ENCODE results near the gene NBAS. TPM values are rescaled to one million over a fixed set of nuclear protein-coding genes. Genes with fewer than 3 reads are reported as not detected.

NBAS gene
- total and polyA plus RNA-seq, 2 of the 4 experiments (the other 2 are of a cell fraction) = 22.3 to 105 TPM

DNA sequence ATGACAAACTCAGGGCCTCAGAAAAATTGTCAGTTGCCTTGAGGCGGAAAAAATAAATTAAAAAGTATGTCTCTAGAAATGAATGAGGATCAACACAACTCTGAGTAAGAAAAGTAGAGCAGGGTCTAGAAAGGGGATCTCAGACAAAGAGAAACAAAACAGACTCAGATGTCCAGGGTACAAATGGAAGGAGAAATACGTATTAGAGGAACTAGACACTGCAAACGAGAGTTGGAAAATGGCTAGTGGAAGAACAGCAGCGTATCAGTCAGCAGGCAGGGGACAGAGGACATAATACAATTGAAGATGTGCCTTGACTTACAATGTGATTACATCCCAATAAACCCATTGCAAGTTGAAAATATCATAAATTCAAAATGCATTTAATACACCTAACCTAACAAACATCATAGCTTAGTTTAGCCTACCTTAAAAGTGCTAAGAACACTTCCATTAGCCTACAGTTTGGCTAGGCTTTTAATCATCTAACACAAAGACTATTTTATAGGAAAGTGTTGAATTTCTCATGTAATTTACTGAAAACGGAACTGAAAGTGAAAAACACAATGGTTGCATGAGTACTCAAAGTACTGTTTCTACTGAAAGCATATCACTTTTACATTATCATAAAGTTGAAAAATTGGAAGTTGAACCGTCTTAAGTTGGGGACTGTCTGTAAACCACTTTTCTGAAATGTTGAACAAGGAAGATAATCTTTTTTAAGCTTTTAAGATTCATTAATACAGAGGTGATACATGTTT, 182.8 kb downstream of the NBAS start:
- no peaks in the 10 kb centered on the region for H3K27me3 ChIP-seq (ENCODE audit: control insufficient read depth, insufficient read depth, low read length)
- no peak overlapping the region for H2BK120ac ChIP-seq (ENCODE audit: low read depth, low read length)
- DNase-seq (no peak), ATAC-seq (ENCODE audit: low read depth) (no peak)
- BruUV-seq (replicated peaks) = no TSS peak
- no peak overlapping the region for H2BK5ac ChIP-seq (ENCODE audit: low read depth, low read length, poor library complexity, severe bottlenecking)
- no peaks in the 10 kb centered on the region for H3K4me1 ChIP-seq (ENCODE audit: control insufficient read depth, insufficient read depth, low read length)
- no peaks in the 10 kb centered on the region; a peak in 2 of 4 replicates for H3K79me1 ChIP-seq (ENCODE audit: low read depth in 1 of 2, low read length in 2 of 2)
- CTCF ChIA-PET = no interaction called here
- POLR2A ChIA-PET (ENCODE audit: unreplicated experiment) = no interaction called here
- no peaks in the 10 kb centered on the region for H3K9me1 ChIP-seq (ENCODE audit: insufficient read depth, low read length)
- no peak overlapping the region for H3K23ac ChIP-seq (ENCODE audit: low read depth, low read length)
- H3K36me3 ChIP-seq (ENCODE audit: control insufficient read depth, insufficient read depth, low read length) = peaks cover 11% of the 10 kb centered on the region
- TF ChIP-seq MAZ (IDR thresholded peaks at IDR 0.05; ENCODE audit: borderline replicate concordance, low read depth, low read length) = no peak
- no peak for TF ChIP-seq FOS (IDR thresholded peaks at IDR 0.05; ENCODE audit: low read depth, low read length)
- TF ChIP-seq POLR2A (IDR thresholded peaks at IDR 0.05; ENCODE audit: low read depth, low read length) = no peak
- TF ChIP-seq RFX5 (IDR thresholded peaks at IDR 0.05; ENCODE audit: low read depth, low read length) = no peak
- TF ChIP-seq, protein P1, sequence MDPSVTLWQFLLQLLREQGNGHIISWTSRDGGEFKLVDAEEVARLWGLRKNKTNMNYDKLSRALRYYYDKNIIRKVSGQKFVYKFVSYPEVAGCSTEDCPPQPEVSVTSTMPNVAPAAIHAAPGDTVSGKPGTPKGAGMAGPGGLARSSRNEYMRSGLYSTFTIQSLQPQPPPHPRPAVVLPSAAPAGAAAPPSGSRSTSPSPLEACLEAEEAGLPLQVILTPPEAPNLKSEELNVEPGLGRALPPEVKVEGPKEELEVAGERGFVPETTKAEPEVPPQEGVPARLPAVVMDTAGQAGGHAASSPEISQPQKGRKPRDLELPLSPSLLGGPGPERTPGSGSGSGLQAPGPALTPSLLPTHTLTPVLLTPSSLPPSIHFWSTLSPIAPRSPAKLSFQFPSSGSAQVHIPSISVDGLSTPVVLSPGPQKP (IDR thresholded peaks at IDR 0.05; ENCODE audit: borderline replicate concordance, low read depth, low read length) = no peak
- TF ChIP-seq, protein P2, sequence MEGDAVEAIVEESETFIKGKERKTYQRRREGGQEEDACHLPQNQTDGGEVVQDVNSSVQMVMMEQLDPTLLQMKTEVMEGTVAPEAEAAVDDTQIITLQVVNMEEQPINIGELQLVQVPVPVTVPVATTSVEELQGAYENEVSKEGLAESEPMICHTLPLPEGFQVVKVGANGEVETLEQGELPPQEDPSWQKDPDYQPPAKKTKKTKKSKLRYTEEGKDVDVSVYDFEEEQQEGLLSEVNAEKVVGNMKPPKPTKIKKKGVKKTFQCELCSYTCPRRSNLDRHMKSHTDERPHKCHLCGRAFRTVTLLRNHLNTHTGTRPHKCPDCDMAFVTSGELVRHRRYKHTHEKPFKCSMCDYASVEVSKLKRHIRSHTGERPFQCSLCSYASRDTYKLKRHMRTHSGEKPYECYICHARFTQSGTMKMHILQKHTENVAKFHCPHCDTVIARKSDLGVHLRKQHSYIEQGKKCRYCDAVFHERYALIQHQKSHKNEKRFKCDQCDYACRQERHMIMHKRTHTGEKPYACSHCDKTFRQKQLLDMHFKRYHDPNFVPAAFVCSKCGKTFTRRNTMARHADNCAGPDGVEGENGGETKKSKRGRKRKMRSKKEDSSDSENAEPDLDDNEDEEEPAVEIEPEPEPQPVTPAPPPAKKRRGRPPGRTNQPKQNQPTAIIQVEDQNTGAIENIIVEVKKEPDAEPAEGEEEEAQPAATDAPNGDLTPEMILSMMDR (conservative IDR thresholded peaks at IDR 0.05; ENCODE audit: low read depth, low read length) = no peak
- no peak for TF ChIP-seq SMC3 (IDR thresholded peaks at IDR 0.05; ENCODE audit: low read depth, low read length)
- TF ChIP-seq BHLHE40 (IDR thresholded peaks at IDR 0.05; ENCODE audit: low read depth, low read length) = no peak
- TF ChIP-seq NFE2L2 (IDR thresholded peaks at IDR 0.05; ENCODE audit: low read depth, low read length) = no peak
- no peak for TF ChIP-seq MXI1 (IDR thresholded peaks at IDR 0.05; ENCODE audit: borderline replicate concordance, low read depth, low read length)
- no peak for TF ChIP-seq MAFK (IDR thresholded peaks at IDR 0.05; ENCODE audit: low read depth, low read length)
- no peak for TF ChIP-seq RCOR1 (IDR thresholded peaks at IDR 0.05; ENCODE audit: insufficient replicate concordance, low read length)
- no peak for TF ChIP-seq CEBPB (IDR thresholded peaks at IDR 0.05; ENCODE audit: low read depth, low read length)
- no peak for TF ChIP-seq RAD21 (IDR thresholded peaks at IDR 0.05; ENCODE audit: low read length)
- no peak for TF ChIP-seq CHD1 (IDR thresholded peaks at IDR 0.05; ENCODE audit: low read depth, low read length)
- TF ChIP-seq USF2 (IDR thresholded peaks at IDR 0.05; ENCODE audit: low read depth, low read length) = no peak
- H2BK20ac ChIP-seq (ENCODE audit: low read depth, low read length) = no peak overlapping the region
- H4K91ac ChIP-seq (ENCODE audit: insufficient read depth, low read depth, low read length) = no peak overlapping the region
- no peak overlapping the region for H3K18ac ChIP-seq (ENCODE audit: low read depth, low read length)
- H2AK5ac ChIP-seq (ENCODE audit: low read depth, low read length) = no peak overlapping the region
- no peak overlapping the region for H3K4me3 ChIP-seq (ENCODE audit: insufficient read depth, low read depth, low read length)
- no peak overlapping the region for H3K4ac ChIP-seq (ENCODE audit: low read depth, low read length)
- H3K9me3 ChIP-seq (ENCODE audit: control insufficient read depth, insufficient read depth, low read length) = no peaks in the 10 kb centered on the region
- intact Hi-C loops (cut with micrococcal nuclease) (no loop called here), in situ Hi-C loops (cut with MboI; ENCODE audit: low sequenced_read_pairs) (no loop called here), dilution Hi-C loops (cut with HindIII; ENCODE audit: low sequenced_read_pairs, unreplicated experiment) (no loop called here)
- no peak overlapping the region for H3K4me2 ChIP-seq (ENCODE audit: low read depth, low read length)
- H4K5ac ChIP-seq (ENCODE audit: low read depth, low read length) = no peak overlapping the region
- H2BK15ac ChIP-seq (ENCODE audit: low read depth, low read length) = no peak overlapping the region
- H3K14ac ChIP-seq (replicated peaks; ENCODE audit: low read depth, low read length) = no peak overlapping the region
- H3K56ac ChIP-seq (ENCODE audit: extremely low read depth, insufficient read depth, low read length) = no peak overlapping the region
- no peak overlapping the region for H3K9ac ChIP-seq (ENCODE audit: low read depth, low read length)
- no peak overlapping the region for H3K27ac ChIP-seq (ENCODE audit: insufficient read depth, low read length)
- no peaks in the 10 kb centered on the region for H4K20me1 ChIP-seq (ENCODE audit: insufficient read depth, low read length)
- no peak overlapping the region for H2AFZ ChIP-seq (replicated peaks; ENCODE audit: low read length, poor library complexity)
- no peak overlapping the region for H2AK9ac ChIP-seq (replicated peaks; ENCODE audit: low read depth, low read length, poor library complexity)
- no peak overlapping the region for H4K8ac ChIP-seq (ENCODE audit: low read depth in 2 of 2, low read length in 2 of 2)
- no CpG with 5 or more reads among the region's 6 CpGs for WGBS, 2 experiments (ENCODE audit: extremely low coverage in 2 of 2, insufficient read length in 1 of 2)

All from IMR-90 (cell line).